Effector memory CD4-positive, alpha-beta T cell (primary cell): Measurements from ENCODE around the gene GMPPB.
"Not testable (repeated sequence)": the region's sequence is repeated elsewhere in the genome, so short reads cannot be mapped to it uniquely, and the experiment has no call there.

Experiments used
- DNase-seq, 3 donors: peaks; one replicate each; pipeline ENCODE4 v3.0.0-alpha.2; 2020
- H3K27ac ChIP-seq: 2 replicates; pipeline ENCODE4 v1.7.0; 2013; ENCODE audit warnings: mild to moderate bottlenecking, low read length, moderate library complexity; ENCODE audit not compliant: insufficient read depth, poor library complexity, severe bottlenecking
- H3K27me3 ChIP-seq: replicated peaks from 2 replicates; pipeline ENCODE4 v1.7.0; 2013; ENCODE audit warnings: mild to moderate bottlenecking, low read length; ENCODE audit not compliant: insufficient read depth, control insufficient read depth, poor library complexity, severe bottlenecking
- H3K36me3 ChIP-seq: 2 replicates; pipeline ENCODE4 v1.7.0; 2013; ENCODE audit warnings: mild to moderate bottlenecking, low read length, moderate library complexity; ENCODE audit not compliant: control insufficient read depth, insufficient read depth
- H3K4me1 ChIP-seq: 2 replicates; pipeline ENCODE4 v1.7.0; 2013; ENCODE audit warnings: low read length, mild to moderate bottlenecking; ENCODE audit not compliant: control insufficient read depth, insufficient read depth, poor library complexity, severe bottlenecking
- H3K4me3 ChIP-seq: 2 replicates; pipeline ENCODE4 v1.7.0; 2013; ENCODE audit warnings: low read length, low read depth, mild to moderate bottlenecking; ENCODE audit not compliant: insufficient read depth, poor library complexity, severe bottlenecking
- H3K9me3 ChIP-seq: 2 replicates; pipeline ENCODE4 v1.7.0; 2013; ENCODE audit warnings: mild to moderate bottlenecking, low read length, moderate library complexity; ENCODE audit not compliant: control insufficient read depth

The GMPPB gene

DNA sequence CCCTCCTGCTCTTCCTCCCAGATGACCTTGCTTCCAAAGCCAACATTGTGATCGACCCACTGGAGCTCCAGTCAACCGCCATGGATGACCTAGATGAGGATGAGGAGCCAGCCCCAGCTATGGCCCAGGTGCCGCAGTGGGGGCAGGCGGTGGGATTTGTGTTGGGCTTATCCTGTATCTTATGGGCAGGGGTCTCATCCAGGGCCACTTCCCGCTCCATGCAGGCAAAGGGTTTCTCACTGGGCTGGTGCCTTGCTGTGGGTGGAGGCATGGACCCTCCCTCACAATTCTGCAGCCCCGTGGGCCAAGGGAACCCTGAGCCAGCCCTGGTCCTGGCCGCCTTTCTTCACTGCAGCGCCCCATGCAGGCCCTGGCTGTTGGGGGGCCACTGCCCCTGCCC lies 19.1 kb downstream of the GMPPB start:
- Histone ChIP-seq H3K36me3 (peaks cover 30% of the 10 kb centered on the region), H3K4me3 (no peak overlapping the region), H3K27me3 (no peaks in the 10 kb centered on the region), H3K9me3 (no peaks in the 10 kb centered on the region), H3K4me1 (no peaks in the 10 kb centered on the region), H3K27ac (no peak overlapping the region)
- no peak for DNase-seq

DNA sequence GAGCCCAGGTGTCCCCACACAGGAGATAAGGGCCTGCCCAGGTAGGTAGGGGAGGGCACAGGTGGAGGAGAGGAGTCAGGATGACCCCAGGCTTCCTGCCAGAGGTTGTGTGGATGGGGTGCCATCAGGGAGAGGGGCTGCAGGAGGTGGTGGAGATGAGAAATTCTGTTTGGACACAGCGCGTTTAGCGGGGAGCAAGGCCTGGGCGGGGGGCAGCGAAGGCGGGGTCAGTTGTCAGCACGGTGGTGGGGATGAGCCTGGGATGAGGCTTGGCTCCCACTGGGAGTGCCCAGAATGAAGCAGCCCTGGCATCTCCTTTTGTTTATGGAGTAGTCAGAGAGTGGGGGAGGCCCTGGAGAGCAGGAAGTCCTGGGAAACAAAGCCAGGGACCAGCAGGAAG lies 19.8 kb downstream of the GMPPB start:
- Histone ChIP-seq H3K36me3 (peaks cover 36% of the 10 kb centered on the region), H3K4me1 (no peaks in the 10 kb centered on the region), H3K27me3 (no peaks in the 10 kb centered on the region), H3K4me3 (no peak overlapping the region), H3K27ac (no peak overlapping the region), H3K9me3 (no peaks in the 10 kb centered on the region)
- no peak for DNase-seq

DNA sequence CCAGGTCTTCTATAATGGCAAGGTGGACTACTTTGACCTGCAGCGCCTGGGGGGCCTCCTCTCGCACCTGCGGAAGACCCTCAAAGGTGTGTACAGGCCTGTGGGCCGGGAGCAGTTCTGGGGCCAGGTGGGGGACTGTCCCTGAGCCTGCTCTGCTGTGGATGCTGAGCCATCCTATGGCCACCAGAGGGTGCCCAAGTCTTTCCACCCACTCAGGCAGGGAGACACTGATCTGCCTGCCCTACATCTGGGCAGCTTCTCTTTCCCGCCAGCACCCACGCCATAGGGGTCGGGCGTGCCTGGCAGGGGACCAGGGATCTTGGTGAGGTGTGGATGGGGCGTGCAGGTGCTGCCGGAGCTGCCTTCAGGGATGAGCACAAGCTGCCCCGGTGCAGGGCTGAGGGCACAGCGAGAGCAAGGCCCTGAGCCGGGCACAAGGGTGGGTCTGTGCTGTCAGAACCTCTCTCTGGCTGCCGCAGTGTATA lies 20.3 kb downstream of the GMPPB start:
- Histone ChIP-seq H3K36me3 (peaks cover 36% of the 10 kb centered on the region), H3K4me3 (no peak overlapping the region), H3K4me1 (no peaks in the 10 kb centered on the region), H3K27me3 (no peaks in the 10 kb centered on the region), H3K27ac (no peak overlapping the region), H3K9me3 (no peaks in the 10 kb centered on the region)
- peak; percentile 34 to 48 (median 35) for DNase-seq

DNA sequence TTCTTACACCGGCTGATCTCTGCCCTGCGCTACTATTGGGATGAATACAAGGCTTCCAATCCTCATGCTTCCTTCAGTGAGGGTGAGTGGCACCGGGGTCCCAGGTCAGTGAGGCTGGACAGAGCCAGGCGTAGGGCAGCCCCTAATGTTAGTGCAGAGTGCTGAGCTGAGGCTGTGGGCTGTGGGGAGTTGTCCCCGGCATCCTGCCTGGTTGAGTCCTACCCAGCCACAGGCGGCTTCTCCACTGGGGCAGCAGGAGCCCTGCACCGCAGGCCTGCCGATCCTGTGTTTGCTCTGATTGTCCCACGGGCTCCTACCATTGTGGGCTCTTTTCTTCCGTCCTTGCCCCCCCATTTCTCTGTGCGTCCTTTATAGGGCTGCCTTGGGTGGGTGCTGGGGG lies 21.1 kb downstream of the GMPPB start:
- no peaks in the 10 kb centered on the region for H3K27me3 ChIP-seq
- no peaks in the 10 kb centered on the region for H3K4me1 ChIP-seq
- H3K9me3 ChIP-seq = no peaks in the 10 kb centered on the region
- H3K27ac ChIP-seq = no peak overlapping the region
- no peak overlapping the region for H3K4me3 ChIP-seq
- no peak for DNase-seq
- peaks cover 44% of the 10 kb centered on the region for H3K36me3 ChIP-seq

DNA sequence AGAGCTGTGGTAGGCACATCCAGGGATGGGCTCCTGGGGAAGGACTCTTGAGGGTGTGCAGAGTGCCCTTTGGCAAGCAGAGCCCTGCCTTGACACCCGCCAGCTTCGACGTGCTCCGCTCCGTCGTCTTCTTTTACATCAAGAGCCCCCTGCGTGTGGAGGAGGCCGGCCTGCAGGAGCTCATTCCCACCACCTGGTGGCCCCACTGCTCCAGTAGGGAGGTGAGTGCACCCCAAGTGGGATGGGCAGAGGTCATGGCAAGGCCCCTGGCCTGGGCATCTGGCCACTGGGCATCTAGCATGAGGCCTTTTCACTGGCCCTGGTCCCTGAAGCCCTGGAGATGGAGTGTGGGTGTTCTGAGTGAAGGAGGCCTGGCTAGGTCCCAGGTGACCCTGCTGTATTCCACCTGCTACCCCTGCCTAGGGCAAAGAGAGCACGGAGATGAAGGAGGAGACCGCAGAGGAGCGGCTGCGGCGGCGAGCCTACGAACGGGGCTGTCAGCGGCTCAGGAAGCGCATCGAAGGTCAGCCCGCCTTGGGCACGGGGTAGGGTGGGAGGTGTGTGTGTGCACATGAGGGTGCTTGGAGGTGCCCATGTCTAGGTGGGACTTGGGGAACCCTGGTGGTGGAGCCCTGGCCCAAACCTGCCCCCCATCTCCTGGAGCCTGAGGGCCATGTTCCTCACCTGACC lies 22.2 kb downstream of the GMPPB start:
- Histone ChIP-seq H3K9me3 (no peaks in the 10 kb centered on the region), H3K36me3 (peaks cover 52% of the 10 kb centered on the region), H3K4me1 (no peaks in the 10 kb centered on the region), H3K27ac (no peak overlapping the region), H3K27me3 (no peaks in the 10 kb centered on the region), H3K4me3 (no peak overlapping the region)
- no peak for DNase-seq

DNA sequence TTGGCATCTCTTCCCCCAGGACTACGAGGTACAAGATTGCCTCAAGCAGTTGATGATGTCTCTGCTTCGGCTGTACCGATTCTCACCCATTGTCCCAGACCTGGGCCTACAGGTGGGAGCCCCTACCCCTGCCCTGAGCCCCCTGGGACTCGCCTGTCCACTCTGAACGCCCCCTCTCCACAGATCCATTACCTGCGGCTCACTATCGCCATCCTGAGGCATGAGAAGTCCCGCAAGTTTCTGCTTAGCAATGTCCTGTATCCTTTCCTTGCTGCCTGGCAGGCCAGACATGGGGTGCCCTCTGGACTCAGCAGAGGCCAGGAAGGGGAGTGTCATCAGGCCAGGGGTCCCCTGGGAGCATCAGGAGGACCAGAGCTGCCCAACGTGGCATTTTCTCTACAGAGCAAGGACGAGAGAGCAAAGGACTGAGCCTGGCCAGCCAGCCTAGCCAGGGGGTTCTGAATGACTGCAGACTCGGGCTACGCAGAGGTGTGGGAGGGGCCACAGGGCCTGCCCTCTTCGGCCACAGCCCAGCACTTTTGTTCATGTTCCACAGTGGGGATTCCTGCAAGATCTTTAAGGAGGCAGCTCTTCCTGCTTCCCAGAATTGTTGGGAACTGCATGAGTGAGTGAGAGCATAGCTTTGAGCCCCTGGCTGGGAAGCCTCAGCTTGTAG lies 23.2 kb downstream of the GMPPB start:
- Histone ChIP-seq H3K9me3 (no peaks in the 10 kb centered on the region), H3K4me1 (no peaks in the 10 kb centered on the region), H3K27ac (no peak overlapping the region), H3K36me3 (peaks cover 45% of the 10 kb centered on the region), H3K4me3 (no peak overlapping the region), H3K27me3 (no peaks in the 10 kb centered on the region)
- no peak for DNase-seq

DNA sequence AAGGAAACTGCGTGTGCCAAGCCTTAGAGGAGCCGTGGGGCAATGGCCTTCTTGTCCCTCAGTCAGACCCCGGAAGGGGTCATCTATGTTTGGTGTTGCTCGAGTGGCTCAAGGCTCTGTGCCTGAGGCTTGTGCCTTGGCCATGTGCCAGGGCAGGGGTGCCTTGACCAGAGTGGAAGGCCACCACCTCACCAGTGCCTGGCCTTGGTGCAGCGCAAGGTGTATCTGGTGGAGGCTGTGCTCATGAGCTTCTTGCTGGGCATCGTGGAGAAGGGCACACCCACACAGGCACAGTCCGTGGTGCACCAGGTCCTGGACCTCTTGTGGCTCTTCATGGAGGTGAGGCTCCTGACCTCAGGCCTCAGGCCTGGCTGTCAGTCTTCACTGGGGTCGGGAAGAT lies 23.7 kb downstream of the GMPPB start:
- H3K9me3 ChIP-seq = no peaks in the 10 kb centered on the region
- no peak for DNase-seq
- no peaks in the 10 kb centered on the region for H3K27me3 ChIP-seq
- H3K27ac ChIP-seq = no peak overlapping the region
- H3K4me1 ChIP-seq = no peaks in the 10 kb centered on the region
- peaks cover 40% of the 10 kb centered on the region for H3K36me3 ChIP-seq
- no peak overlapping the region for H3K4me3 ChIP-seq

DNA sequence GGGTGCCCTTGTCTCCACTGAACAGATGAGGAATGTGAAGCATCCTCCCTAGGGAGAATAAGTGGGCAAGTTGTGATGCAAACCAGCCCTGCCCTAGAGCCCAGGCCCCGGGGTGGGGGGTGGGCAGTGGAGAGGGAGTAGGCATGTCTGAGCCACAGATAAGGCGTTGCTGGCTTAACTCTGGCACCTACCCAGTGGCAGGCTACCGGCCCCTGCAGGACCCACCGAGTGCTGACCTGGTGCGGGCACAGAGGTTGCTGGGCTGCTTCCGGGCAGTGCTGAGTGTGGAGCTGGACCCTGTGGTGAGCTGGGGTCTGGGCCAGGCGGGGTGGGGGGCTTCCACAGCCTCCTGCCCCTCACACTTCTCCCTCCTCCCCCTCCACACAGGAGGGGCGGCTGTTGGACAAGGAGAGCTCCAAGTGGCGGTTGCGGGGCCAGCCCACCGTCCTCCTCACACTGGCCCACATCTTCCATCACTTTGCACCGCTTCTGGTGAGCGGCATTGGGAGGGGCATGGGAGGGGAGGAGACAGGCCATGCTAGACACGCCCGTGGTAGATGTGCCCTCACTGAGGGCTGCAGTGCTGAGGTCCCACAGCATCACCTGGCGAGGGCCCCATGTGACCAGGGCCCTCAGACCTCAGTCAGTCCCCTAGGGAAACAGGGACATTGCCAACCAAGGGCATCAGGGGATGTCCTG lies 24.3 kb downstream of the GMPPB start:
- H3K27me3 ChIP-seq = no peaks in the 10 kb centered on the region
- H3K4me3 ChIP-seq = no peak overlapping the region
- no peak for DNase-seq
- H3K27ac ChIP-seq = no peak overlapping the region
- H3K9me3 ChIP-seq = no peaks in the 10 kb centered on the region
- H3K4me1 ChIP-seq = no peaks in the 10 kb centered on the region
- H3K36me3 ChIP-seq = peaks cover 34% of the 10 kb centered on the region

DNA sequence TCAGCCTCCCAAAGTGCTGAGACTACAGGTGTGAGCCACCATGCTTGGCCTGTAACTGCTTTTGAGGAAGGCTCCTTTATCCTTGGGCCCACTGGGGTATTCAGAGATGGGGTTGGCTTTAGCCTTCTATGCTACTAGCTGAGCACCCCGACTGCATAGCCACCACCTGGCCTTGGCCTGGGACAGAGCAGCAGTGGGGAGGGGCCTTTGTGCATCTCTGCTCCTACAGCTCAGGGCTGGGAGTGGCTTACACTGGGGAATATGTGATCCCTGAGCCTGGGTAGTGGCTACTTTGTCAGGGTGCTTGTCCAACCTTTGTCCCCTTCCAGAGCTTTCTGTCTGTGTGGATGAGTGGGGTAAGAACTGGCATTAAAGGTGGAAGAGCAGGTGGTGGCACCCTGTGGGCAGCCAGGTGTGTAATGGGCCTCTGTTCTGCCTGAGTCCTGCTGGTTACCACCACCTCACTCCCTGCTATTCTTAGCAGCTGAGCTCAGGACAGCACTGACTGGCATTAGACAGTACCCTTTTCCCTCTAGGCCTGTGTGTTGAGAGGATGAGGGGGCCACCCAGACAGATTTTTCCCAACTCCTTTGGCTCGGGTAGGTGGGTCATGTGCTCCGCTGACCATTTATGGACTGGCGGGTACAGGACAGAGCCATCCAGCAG lies 28.3 kb downstream of the GMPPB start:
- H3K4me1 ChIP-seq, DNase-seq, H3K9me3 ChIP-seq, H3K27me3 ChIP-seq, H3K4me3 ChIP-seq, H3K27ac ChIP-seq: not testable (repeated sequence)
- peaks cover 24% of the 10 kb centered on the region for H3K36me3 ChIP-seq
